A549 (cell line): ENCODE data around the gene CUTA. TPM values are rescaled to one million over a fixed set of nuclear protein-coding genes. Genes with fewer than 3 reads are reported as not detected.

Source experiments
- ATAC-seq, 2 experiments: fragments of 200-7000 bp in 1 of 2; fragments of >200 bp in 1 of 2; cut with Nextera tagmentation in 1 of 2; cut with Tn5 transposase in 1 of 2; 3 replicates each; pipeline versions ENCODE4 v1.8.0 to v1.9.1; 2018 to 2020; ENCODE audit warnings: mild to moderate bottlenecking in 1 of 2, moderate library complexity in 1 of 2
- CTCF ChIA-PET: fragments of 300-600 bp; sonication (Branson Sonifier 250); formaldehyde crosslinking; extraction: SDS; loops from one replicate; lab custom pipeline; 2021; ENCODE audit warnings: antibody characterized with exemption, inconsistent platforms; lab: Yijun Ruan, JAX
- POLR2A ChIA-PET: fragments of 350-600 bp; formaldehyde crosslinking; extraction: SDS; loops from one replicate; lab custom pipeline; 2021; ENCODE audit warnings: antibody characterized with exemption, inconsistent platforms; lab: Yijun Ruan, JAX
- DNase-seq, 2 experiments: peaks; one replicate each; pipeline versions ENCODE4 v3.0.0 to v3.0.0-alpha.2; 2011 to 2016; ENCODE audit warnings: low read depth in 1 of 2, low spot score in 1 of 2
- FAIRE-seq: peaks from 2 replicates; lab custom pipeline; 2011; peaks lifted over from hg19 to GRCh38; lab: Jason Lieb, UNC
- H3K27ac ChIP-seq, 2 experiments: fragments of >200 bp; sonication (Bioruptor Twin); formaldehyde crosslinking; 3 replicates each; pipeline ENCODE4 v1.5.1; 2016 to 2017
- H3K4me1 ChIP-seq: fragments of >200 bp; sonication (Bioruptor Twin); formaldehyde crosslinking; 3 replicates; pipeline ENCODE4 v1.6.1; 2016
- H3K4me2 ChIP-seq: fragments of >200 bp; sonication (Bioruptor Twin); formaldehyde crosslinking; 3 replicates; pipeline ENCODE4 v1.6.1; 2016
- H3K4me3 ChIP-seq: fragments of >200 bp; sonication (Bioruptor Twin); formaldehyde crosslinking; 3 replicates; pipeline ENCODE4 v1.5.1; 2016
- H3K9me3 ChIP-seq: fragments of >200 bp; sonication (Bioruptor Twin); formaldehyde crosslinking; 3 replicates; pipeline ENCODE4 v1.6.1; 2016
- BHLHE40 ChIP-seq: IDR thresholded peaks from 2 replicates; pipeline ENCODE4 v1.6.1; 2012; ENCODE audit warnings: low read depth, low read length, inconsistent platforms
- CHD4 ChIP-seq: fragments of 200-600 bp; sonication (generic); IDR thresholded peaks from 2 replicates; pipeline ENCODE4 v1.6.1; 2016; ENCODE audit warnings: antibody characterized with exemption, mild to moderate bottlenecking, borderline replicate concordance
- EHF ChIP-seq: fragments of 250-450 bp; sonication (Bioruptor Pico); IDR thresholded peaks from 2 replicates; pipeline ENCODE4 v1.5.0; 2020; ENCODE audit warnings: mild to moderate bottlenecking
- EHMT2 ChIP-seq: fragments of 200-600 bp; sonication (generic); IDR thresholded peaks from 2 replicates; pipeline ENCODE4 v1.6.1; 2016; ENCODE audit warnings: antibody characterized with exemption, low read depth, mild to moderate bottlenecking, moderate library complexity
- ESRRA ChIP-seq: fragments of 150-350 bp; IDR thresholded peaks from 2 replicates; pipeline ENCODE4 v1.6.1; 2014; ENCODE audit warnings: mild to moderate bottlenecking, low read length, borderline replicate concordance
- FOSB ChIP-seq: fragments of 250-450 bp; sonication (Bioruptor Pico); IDR thresholded peaks from 2 replicates; pipeline ENCODE4 v1.5.0; 2020; ENCODE audit warnings: mild to moderate bottlenecking, moderate library complexity
- FOSL2 ChIP-seq, 2 experiments: fragments of 450-650 bp in 1 of 2; fragments of >200 bp in 1 of 2; sonication (Bioruptor Twin) in 1 of 2; formaldehyde crosslinking; IDR thresholded peaks; 2 replicates each; pipeline versions ENCODE4 v1.5.0 to v1.6.1; 2016 to 2020; ENCODE audit warnings: mild to moderate bottlenecking in 1 of 2, moderate library complexity in 1 of 2
- HOXA7 ChIP-seq: fragments of 250-450 bp; sonication (Bioruptor Pico); IDR thresholded peaks from 2 replicates; pipeline ENCODE4 v1.5.0; 2020; ENCODE audit warnings: mild to moderate bottlenecking, moderate library complexity
- HOXB5 ChIP-seq: fragments of 250-450 bp; sonication (Bioruptor Pico); IDR thresholded peaks from 2 replicates; pipeline ENCODE4 v1.5.0; 2020; ENCODE audit warnings: mild to moderate bottlenecking, moderate library complexity
- JUN ChIP-seq, 2 experiments: fragments of >200 bp; sonication (Bioruptor Twin); formaldehyde crosslinking; IDR thresholded peaks; 2 replicates in 1 of 2; 3 replicates in 1 of 2; pipeline ENCODE4 v1.6.1; 2016 to 2017
- JUNB ChIP-seq: fragments of >200 bp; sonication (Bioruptor Twin); formaldehyde crosslinking; IDR thresholded peaks from 2 replicates; pipeline ENCODE4 v1.6.1; 2016
- MAZ ChIP-seq: fragments of 150-350 bp; IDR thresholded peaks from 2 replicates; pipeline ENCODE4 v1.6.1; 2014; ENCODE audit warnings: antibody characterized with exemption, low read depth, low read length, borderline replicate concordance
- MYC ChIP-seq: IDR thresholded peaks from 2 replicates; pipeline ENCODE4 v1.6.1; 2012; ENCODE audit warnings: mild to moderate bottlenecking, inconsistent platforms, low read length, improper control_type of control experiment, borderline replicate concordance
- NR3C1 ChIP-seq: fragments of >200 bp; sonication (Bioruptor Twin); formaldehyde crosslinking; IDR thresholded peaks from 3 replicates; pipeline ENCODE4 v1.6.1; 2017
- PHF8 ChIP-seq: fragments of 200-600 bp; sonication (generic); IDR thresholded peaks from 2 replicates; pipeline ENCODE4 v1.6.1; 2016; ENCODE audit warnings: low read depth, mild to moderate bottlenecking, antibody characterized with exemption, moderate library complexity, borderline replicate concordance
- POLR2A ChIP-seq: IDR thresholded peaks from 2 replicates; pipeline ENCODE4 v1.6.1; 2012; ENCODE audit warnings: mild to moderate bottlenecking, low read length
- POLR2AphosphoS2 ChIP-seq: conservative IDR thresholded peaks from 2 replicates; pipeline ENCODE4 v1.6.1; 2012; ENCODE audit warnings: low read length, improper control_type of control experiment, inconsistent platforms
- RAD21 ChIP-seq, 2 experiments: fragments of >200 bp in 1 of 2; sonication (Bioruptor Twin) in 1 of 2; formaldehyde crosslinking in 1 of 2; IDR thresholded peaks in 1 of 2; conservative IDR thresholded peaks in 1 of 2; 2 replicates in 1 of 2; 3 replicates in 1 of 2; pipeline ENCODE4 v1.6.1; 2012 to 2018; ENCODE audit warnings: inconsistent platforms in 1 of 2
- RARB ChIP-seq: fragments of 250-450 bp; sonication (Bioruptor Pico); IDR thresholded peaks from 2 replicates; pipeline ENCODE4 v1.8.0; 2021; ENCODE audit warnings: mild to moderate bottlenecking, moderate library complexity
- RCOR1 ChIP-seq: fragments of 150-350 bp; IDR thresholded peaks from 2 replicates; pipeline ENCODE4 v1.6.1; 2014; ENCODE audit warnings: antibody characterized with exemption, low read length, low read depth
- RNF2 ChIP-seq: fragments of 200-600 bp; sonication (generic); IDR thresholded peaks from 2 replicates; pipeline ENCODE4 v1.6.1; 2016; ENCODE audit warnings: low read depth, mild to moderate bottlenecking, antibody characterized with exemption, moderate library complexity, borderline replicate concordance
- SMC3 ChIP-seq: fragments of >200 bp; sonication (Bioruptor Twin); formaldehyde crosslinking; IDR thresholded peaks from 3 replicates; pipeline ENCODE4 v1.6.1; 2018; ENCODE audit warnings: inconsistent platforms
- SREBF2 ChIP-seq: fragments of 450-650 bp; IDR thresholded peaks from 2 replicates; pipeline ENCODE4 v1.6.1; 2014; ENCODE audit warnings: mild to moderate bottlenecking, moderate library complexity
- TP53 ChIP-seq: fragments of 250-450 bp; sonication (Bioruptor Pico); IDR thresholded peaks from 2 replicates; pipeline ENCODE4 v1.5.0; 2021; ENCODE audit warnings: mild to moderate bottlenecking, moderate library complexity
- ZNF302 ChIP-seq: fragments of 250-450 bp; sonication (Bioruptor Pico); IDR thresholded peaks from 2 replicates; pipeline ENCODE4 v1.9.0; 2021; ENCODE audit warnings: inconsistent platforms, mild to moderate bottlenecking, moderate library complexity
- WGBS: methylation state at CpG from one replicate; pipeline ENCODE4 v1.1.6; 2017; ENCODE audit errors: missing lambda C conversion rate; 5-methylcytosine and 5-hydroxymethylcytosine counted together
- polyA plus RNA-seq, 4 experiments: library from polyadenylated mRNA; depleted of rRNA in 3 of 4; stranded (reverse); fragments of >200 nt; fragmentation: RNase III in 1 of 4; extraction: RNeasy Plus Mini Kit Qiagen cat#74134 plus additional on column Dnase treatment in 1 of 4; gene quantifications; 2 replicates in 3 of 4; 3 replicates in 1 of 4; pipeline ENCODE4 v1.2.3, GENCODE V29; 2011 to 2017
- TF ChIP-seq, protein P1 (sequence below): fragments of >200 bp; sonication (Bioruptor Twin); formaldehyde crosslinking; IDR thresholded peaks from 3 replicates; pipeline ENCODE4 v1.5.1; 2016
- TF ChIP-seq, protein P2 (sequence below): IDR thresholded peaks from 2 replicates; pipeline ENCODE4 v1.6.1; 2012
- TF ChIP-seq, protein P3 (sequence below): fragments of 450-650 bp; IDR thresholded peaks from 2 replicates; pipeline ENCODE4 v1.6.1; 2014; ENCODE audit warnings: antibody characterized with exemption
- TF ChIP-seq, protein P4 (sequence below): fragments of 150-350 bp; IDR thresholded peaks from 2 replicates; pipeline ENCODE4 v1.6.1; 2014; ENCODE audit warnings: low read depth, mild to moderate bottlenecking, low read length

The CUTA gene
- polyA plus RNA-seq, 2 of the 4 experiments (the other 2 are of a cell fraction) = 98.9 to 175 TPM

DNA sequence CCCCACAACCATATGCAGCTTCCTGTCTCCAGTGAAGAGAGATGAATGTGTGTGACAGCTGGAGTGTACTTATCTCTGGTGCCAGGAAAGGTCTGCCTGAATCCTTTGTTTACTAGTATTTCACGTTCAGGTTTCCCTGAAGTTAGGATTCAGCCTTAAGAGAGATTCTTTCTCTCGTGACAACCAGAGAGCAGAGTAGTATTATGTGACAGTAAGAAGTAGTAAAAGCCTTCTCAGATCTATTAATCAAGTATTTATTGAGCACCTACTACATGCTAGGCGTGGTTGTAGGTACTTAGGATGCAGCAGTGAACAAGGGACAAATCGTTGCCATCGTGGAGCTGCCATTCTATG lies 25.3 kb downstream of the CUTA start:
- Histone ChIP-seq H3K4me1 (peaks cover 31% of the 10 kb centered on the region), H3K4me2 (peak overlapping the region; percentile 91), H3K27ac (peak overlapping the region; percentile 74 to 94), H3K9me3 (no peaks in the 10 kb centered on the region), H3K4me3 (peak overlapping the region; percentile 81)
- ChIA-PET POLR2A (no interaction called here), CTCF (no interaction called here)
- no peak for TF ChIP-seq HOXA7 (CRISPR knock-in tag)
- TF ChIP-seq CHD4 = no peak
- TF ChIP-seq POLR2AphosphoS2 = no peak
- TF ChIP-seq SMC3 = no peak
- TF ChIP-seq RARB (CRISPR knock-in tag) = no peak
- ATAC-seq (no peak), DNase-seq (no peak), FAIRE-seq (no peak)
- 12% methylated on average over 5 of the region's 5 CpGs for WGBS

DNA sequence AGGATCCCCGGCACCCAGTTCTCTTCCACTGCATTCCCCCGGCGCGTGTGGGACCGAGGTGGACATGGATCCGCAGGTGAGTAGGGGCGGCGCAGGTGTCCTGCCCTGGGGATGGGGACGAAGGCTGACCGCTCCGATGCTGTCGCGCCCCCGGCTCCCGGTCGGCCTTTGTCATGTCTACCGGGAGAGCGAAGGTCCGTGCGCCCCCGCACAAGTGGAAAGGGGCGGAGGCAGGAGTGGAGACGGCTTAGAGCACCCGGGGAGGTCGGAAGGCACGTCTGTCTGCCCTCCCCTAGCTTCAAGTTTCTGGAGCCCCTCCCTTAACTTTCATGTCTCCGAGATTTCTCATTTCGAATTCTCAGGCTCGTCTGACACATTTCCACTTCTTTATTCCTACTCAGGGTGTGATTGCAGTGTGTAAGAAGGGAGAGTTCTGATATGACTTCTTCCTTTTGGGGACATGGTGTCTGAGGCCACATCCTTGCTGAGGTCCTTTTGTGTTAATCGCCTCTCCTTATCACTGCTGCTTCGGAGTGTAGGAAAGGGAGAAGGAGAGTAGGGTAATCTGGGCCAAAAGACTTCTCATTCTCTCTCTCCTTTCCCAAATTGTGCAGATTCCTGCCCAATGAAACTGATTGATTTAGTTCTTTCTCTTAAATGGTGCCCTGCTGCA lies 25.8 kb downstream of the CUTA start:
- ATAC-seq = peak in 1 of 2 experiments; percentile 26; a peak in 5 of 6 replicates
- ChIA-PET CTCF (no interaction called here), POLR2A (no interaction called here)
- WGBS = 1% methylated on average over 17 of the region's 31 CpGs
- no peak for DNase-seq
- H3K4me2 ChIP-seq = peak overlapping the region; percentile 91
- no peak for FAIRE-seq
- no peaks in the 10 kb centered on the region for H3K9me3 ChIP-seq
- peak overlapping the region; percentile 74 to 94 for H3K27ac ChIP-seq
- TF ChIP-seq PHF8 (0 out of 2 replicates have a peak, but pooled peaks have one; percentile 22), NR3C1 (no peak), HOXA7 (CRISPR knock-in tag) (no peak), SMC3 (no peak)
- peaks cover 31% of the 10 kb centered on the region for H3K4me1 ChIP-seq
- peak overlapping the region; percentile 81 for H3K4me3 ChIP-seq

DNA sequence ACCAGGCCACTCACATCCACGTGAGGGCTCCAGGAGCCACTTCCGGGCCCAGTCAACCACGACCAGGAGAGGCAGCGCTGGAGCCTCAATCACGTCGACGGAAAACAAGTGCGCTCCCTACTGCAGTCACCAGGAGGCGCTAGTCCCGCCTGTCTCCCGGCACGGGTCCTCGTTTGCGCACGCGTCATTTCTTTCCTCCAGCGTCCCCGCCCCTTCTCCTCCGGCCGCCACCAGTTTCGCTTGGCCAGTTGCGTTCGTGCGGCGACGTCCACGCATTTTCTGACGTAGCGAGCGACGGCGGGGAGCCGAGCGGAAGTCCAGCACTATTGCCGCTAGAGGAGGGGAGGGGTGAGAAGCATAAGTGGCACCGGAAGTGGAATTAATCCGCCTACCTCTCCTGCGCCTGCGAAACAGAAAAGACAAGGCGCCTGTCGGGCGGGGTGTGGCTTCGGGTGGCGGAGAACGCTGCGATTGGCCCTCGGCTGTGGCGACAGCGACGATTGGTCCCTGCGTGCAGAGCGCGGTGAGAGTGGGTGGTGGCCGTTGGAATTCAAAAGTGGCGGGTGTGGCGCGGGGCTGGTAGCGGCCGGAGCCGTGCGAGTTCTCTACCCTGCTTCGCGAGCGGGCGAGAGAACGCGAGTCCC lies 26.5 kb downstream of the CUTA start, which contains the start of gene KIFC1:
KIFC1 (plus strand) TSS at position 546 of the 644 bp plus-strand sequence. CDS start 163 bp downstream, outside the sequence.
- Histone ChIP-seq H3K27ac (peak within 1 kb of the TSS; percentile 82 to 94), H3K4me3 (peak within 1 kb of the TSS; percentile 81), H3K9me3 (no peaks in the 10 kb centered on the region), H3K4me1 (peaks cover 31% of the 10 kb centered on the region), H3K4me2 (peak within 1 kb of the TSS; percentile 91)
- peak; percentile 92 to 99 for DNase-seq
- CTCF ChIA-PET = interaction anchor here (0.6 to 3.1 kb wide), 14 partner anchors 9 to 234 kb away, joined by 3 to 24 read pairs (median 4); partner anchors contain the start of gene ZBTB9
- WGBS = 4% methylated on average over 33 of the region's 67 CpGs
- POLR2A ChIA-PET = no interaction called here
- no peak for FAIRE-seq
- peak; percentile 98 for ATAC-seq
- TF ChIP-seq, protein P1, sequence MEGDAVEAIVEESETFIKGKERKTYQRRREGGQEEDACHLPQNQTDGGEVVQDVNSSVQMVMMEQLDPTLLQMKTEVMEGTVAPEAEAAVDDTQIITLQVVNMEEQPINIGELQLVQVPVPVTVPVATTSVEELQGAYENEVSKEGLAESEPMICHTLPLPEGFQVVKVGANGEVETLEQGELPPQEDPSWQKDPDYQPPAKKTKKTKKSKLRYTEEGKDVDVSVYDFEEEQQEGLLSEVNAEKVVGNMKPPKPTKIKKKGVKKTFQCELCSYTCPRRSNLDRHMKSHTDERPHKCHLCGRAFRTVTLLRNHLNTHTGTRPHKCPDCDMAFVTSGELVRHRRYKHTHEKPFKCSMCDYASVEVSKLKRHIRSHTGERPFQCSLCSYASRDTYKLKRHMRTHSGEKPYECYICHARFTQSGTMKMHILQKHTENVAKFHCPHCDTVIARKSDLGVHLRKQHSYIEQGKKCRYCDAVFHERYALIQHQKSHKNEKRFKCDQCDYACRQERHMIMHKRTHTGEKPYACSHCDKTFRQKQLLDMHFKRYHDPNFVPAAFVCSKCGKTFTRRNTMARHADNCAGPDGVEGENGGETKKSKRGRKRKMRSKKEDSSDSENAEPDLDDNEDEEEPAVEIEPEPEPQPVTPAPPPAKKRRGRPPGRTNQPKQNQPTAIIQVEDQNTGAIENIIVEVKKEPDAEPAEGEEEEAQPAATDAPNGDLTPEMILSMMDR = peak; percentile 75
- TF ChIP-seq JUN (IDR thresholded peaks at IDR 0.05) = peak in 1 of 2 experiments; percentile 44; a peak in 1 of 5 replicates
- no peak for TF ChIP-seq ESRRA
- TF ChIP-seq RNF2 = no peak
- 0 out of 2 replicates have a peak, but pooled peaks have one; percentile 48 for TF ChIP-seq EHF (CRISPR knock-in tag)
- TF ChIP-seq JUNB = no peak
- peak; percentile 36 to 52 for TF ChIP-seq RAD21 (conservative IDR thresholded peaks at IDR 0.05 in 1 of 2, IDR thresholded peaks at IDR 0.05 in 1 of 2)
- no peak for TF ChIP-seq POLR2AphosphoS2
- TF ChIP-seq MYC = peak; percentile 75
- TF ChIP-seq POLR2A = no peak; the same call in 1 of the 2 replicates
- TF ChIP-seq, protein P2, sequence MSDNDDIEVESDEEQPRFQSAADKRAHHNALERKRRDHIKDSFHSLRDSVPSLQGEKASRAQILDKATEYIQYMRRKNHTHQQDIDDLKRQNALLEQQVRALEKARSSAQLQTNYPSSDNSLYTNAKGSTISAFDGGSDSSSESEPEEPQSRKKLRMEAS = peak; percentile 88
- TF ChIP-seq BHLHE40 = peak; percentile 61
- TF ChIP-seq, protein P3, sequence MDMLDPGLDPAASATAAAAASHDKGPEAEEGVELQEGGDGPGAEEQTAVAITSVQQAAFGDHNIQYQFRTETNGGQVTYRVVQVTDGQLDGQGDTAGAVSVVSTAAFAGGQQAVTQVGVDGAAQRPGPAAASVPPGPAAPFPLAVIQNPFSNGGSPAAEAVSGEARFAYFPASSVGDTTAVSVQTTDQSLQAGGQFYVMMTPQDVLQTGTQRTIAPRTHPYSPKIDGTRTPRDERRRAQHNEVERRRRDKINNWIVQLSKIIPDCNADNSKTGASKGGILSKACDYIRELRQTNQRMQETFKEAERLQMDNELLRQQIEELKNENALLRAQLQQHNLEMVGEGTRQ = peak; percentile 56
- no peak for TF ChIP-seq FOSL2 (IDR thresholded peaks at IDR 0.05)
- peak; percentile 12; the same call in 1 of the 2 replicates for TF ChIP-seq FOSL2 (CRISPR knock-in tag; IDR thresholded peaks at IDR 0.05)
- TF ChIP-seq FOSB (CRISPR knock-in tag) = no peak
- TF ChIP-seq, protein P4, sequence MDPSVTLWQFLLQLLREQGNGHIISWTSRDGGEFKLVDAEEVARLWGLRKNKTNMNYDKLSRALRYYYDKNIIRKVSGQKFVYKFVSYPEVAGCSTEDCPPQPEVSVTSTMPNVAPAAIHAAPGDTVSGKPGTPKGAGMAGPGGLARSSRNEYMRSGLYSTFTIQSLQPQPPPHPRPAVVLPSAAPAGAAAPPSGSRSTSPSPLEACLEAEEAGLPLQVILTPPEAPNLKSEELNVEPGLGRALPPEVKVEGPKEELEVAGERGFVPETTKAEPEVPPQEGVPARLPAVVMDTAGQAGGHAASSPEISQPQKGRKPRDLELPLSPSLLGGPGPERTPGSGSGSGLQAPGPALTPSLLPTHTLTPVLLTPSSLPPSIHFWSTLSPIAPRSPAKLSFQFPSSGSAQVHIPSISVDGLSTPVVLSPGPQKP = no peak
- no peak for TF ChIP-seq RCOR1
- peak; percentile 75 for TF ChIP-seq SMC3
- no peak for TF ChIP-seq EHMT2
- no peak for TF ChIP-seq HOXB5 (CRISPR knock-in tag)
- TF ChIP-seq TP53 = 0 out of 2 replicates have a peak, but pooled peaks have one; percentile 38
- no peak for TF ChIP-seq ZNF302 (CRISPR knock-in tag)
- TF ChIP-seq SREBF2 = no peak
- no peak for TF ChIP-seq MAZ
